Measurements from ENCODE around the gene MRPL4.

Gene MRPL4

DNA sequence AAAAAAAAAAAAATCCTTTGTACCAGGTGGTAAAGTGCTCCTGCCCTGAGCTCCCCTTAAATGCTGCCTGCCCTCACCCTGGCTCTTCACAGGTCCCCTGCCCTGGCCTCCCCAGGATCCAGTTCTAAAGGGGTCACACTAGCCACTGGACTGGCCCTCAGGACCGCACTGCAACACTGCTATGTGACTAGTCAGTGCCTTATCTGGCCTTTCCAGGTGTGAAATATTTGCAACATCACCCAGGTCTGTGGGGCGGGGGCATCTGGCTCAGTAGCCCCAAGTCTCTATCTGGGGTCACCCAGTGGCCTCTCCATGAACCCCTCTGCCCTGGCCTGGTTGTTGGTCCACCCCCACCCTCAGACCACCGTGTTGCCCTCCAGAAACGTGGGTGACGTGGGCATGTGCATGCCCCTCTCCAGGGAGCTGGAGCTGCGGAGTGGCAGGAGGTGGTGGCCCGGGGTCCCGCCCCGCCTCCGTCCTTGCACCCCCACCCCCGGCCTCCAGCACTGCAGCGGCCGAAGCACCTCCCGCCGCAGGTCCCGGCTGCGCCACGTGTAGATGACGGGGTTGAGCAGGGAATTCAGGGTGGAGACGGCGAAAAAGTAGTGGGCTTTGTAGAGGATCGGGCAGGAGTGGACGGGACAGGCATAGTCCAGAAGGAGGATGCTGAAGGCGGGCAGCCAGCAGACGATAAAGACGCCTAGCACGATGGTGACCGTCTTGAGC, 28.4 kb upstream of the MRPL4 start:
- no peak for DNase-seq (ENCODE audit: extremely low read depth, low read depth)
- TF ChIP-seq, protein P1, sequence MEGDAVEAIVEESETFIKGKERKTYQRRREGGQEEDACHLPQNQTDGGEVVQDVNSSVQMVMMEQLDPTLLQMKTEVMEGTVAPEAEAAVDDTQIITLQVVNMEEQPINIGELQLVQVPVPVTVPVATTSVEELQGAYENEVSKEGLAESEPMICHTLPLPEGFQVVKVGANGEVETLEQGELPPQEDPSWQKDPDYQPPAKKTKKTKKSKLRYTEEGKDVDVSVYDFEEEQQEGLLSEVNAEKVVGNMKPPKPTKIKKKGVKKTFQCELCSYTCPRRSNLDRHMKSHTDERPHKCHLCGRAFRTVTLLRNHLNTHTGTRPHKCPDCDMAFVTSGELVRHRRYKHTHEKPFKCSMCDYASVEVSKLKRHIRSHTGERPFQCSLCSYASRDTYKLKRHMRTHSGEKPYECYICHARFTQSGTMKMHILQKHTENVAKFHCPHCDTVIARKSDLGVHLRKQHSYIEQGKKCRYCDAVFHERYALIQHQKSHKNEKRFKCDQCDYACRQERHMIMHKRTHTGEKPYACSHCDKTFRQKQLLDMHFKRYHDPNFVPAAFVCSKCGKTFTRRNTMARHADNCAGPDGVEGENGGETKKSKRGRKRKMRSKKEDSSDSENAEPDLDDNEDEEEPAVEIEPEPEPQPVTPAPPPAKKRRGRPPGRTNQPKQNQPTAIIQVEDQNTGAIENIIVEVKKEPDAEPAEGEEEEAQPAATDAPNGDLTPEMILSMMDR (IDR thresholded peaks at IDR 0.05; ENCODE audit: low read depth, low read length, missing control alignments): no peak
- no peak overlapping the region for H3K4me3 ChIP-seq (replicated peaks; ENCODE audit: low read depth, low read length)

DNA sequence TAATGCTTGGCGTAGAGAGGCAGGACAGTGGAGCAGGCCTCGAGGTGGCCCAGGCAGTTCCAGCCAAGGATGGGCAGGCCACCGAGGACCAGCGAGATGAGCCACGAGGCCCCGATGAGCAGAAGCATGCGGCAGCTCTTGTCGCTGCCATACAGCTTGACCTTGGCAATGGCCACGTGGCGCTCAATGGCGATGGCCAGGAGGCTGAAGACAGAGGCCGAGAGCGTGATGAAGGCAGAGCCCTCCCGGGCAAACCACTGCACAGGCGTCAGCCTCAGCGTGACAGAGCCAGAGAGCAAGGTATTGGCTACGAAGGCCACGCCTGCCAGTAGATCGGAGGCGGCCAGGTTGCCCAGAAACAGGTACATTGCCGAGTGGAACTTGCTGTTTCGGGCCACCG, 27.7 kb upstream of the MRPL4 start:
- TF ChIP-seq, protein P1 (IDR thresholded peaks at IDR 0.05; ENCODE audit: low read depth, low read length, missing control alignments): no peak
- H3K4me3 ChIP-seq (replicated peaks; ENCODE audit: low read depth, low read length): no peak overlapping the region
- DNase-seq (ENCODE audit: extremely low read depth, low read depth): no peak

DNA sequence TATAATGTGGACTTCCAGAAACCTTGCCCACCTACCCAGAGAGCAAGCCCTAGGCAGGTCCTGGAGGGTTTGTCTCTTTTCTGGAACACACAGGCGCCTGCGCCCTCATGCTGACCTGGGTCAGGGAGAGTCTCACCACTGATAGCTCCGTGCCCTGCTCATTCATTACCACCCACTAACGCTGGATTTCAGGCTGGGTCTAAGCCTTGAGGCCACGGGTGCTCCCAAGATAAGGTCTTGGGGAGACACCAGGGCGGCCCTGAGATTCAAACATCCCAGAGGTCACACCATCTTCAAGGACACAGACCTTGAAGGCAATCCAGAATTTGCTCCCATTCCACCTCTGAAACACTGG, 26.0 kb upstream of the MRPL4 start:
- H3K4me3 ChIP-seq (replicated peaks; ENCODE audit: low read depth, low read length): no peak overlapping the region
- TF ChIP-seq, protein P1 (IDR thresholded peaks at IDR 0.05; ENCODE audit: low read depth, low read length, missing control alignments): no peak
- no peak for DNase-seq (ENCODE audit: extremely low read depth, low read depth)

DNA sequence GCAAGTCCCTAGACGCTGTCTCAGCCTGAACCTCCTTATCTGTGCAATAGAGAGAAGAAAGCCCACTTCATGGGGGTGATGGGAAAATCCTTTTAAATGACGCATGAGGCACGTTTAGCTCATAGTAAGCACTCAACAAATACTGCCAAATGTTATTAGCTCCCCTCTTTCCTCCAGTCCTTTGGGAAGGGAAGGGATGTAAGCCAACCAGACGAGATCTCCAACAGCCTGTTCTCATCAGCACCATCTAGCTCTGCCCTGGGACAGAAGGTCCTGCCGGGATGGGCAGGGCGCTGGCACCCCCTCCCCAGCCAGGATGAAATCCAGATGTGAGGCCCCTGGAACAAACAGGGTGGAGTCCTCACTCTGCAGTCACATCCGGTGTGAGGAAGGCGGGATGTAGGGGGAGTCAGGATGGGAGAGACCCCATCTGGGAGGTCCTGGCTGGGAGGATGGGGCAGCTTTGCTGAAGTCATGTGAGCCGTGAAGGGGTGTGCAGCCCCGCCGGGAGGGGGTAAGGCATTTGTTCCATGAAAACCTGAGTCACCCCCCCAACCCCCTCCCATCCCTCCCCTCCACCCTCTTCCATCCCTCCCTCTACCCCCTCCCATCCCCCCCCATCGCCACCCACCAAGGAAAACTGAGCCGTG, 25.5 kb upstream of the MRPL4 start:
- DNase-seq (ENCODE audit: extremely low read depth, low read depth): peak; percentile 93
- TF ChIP-seq, protein P1 (IDR thresholded peaks at IDR 0.05; ENCODE audit: low read depth, low read length, missing control alignments): no peak
- peak overlapping the region; percentile 37 for H3K4me3 ChIP-seq (replicated peaks; ENCODE audit: low read depth, low read length)

DNA sequence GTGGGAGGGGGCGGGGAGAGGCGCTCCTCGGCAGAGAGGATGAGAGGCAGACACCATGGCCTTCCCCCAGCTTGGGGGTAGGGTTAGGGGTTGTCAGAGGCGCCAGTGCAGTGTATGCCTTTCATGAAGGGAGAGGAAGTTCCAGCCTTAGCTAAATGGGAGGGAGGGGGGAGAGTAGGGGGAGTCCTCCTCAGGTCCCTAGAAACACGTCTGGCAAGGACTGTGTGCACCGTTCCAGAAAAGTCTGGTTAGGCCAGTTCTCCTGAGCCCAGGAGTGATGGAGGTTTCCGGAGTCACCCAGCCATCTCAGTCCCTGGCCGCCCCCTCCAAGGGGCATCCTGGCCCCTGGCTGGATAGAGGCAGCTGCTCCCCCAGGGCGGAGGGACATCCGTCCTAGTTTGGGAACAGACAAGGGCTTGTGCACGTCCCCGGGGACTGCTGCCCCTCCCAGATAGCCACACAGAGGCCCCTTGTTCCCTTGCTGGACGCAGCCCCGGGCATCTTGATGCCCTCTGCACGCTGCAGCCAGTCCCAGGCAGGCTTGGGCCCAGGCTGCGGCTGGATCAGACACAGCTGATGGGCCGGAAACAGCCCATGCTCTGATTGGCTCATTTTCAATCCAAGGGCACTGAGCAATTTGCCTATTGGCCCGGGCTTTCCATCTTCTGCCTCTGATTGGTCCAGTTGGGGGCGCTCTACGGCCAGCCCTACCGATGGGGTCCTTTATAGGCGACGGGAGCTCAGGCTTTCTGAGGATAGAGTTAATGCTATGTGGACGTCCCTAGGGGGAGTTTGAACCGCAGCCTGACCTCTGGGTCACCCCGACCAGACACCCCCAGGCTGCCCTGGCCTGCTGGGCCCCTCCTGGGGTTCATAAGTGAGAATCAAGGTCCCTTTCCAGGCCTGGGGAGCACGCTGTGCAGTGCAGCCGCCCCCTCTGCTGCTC, 24.7 kb upstream of the MRPL4 start:
- H3K4me3 ChIP-seq (replicated peaks; ENCODE audit: low read depth, low read length): peak overlapping the region; percentile 37
- no peak for DNase-seq (ENCODE audit: extremely low read depth, low read depth)

DNA sequence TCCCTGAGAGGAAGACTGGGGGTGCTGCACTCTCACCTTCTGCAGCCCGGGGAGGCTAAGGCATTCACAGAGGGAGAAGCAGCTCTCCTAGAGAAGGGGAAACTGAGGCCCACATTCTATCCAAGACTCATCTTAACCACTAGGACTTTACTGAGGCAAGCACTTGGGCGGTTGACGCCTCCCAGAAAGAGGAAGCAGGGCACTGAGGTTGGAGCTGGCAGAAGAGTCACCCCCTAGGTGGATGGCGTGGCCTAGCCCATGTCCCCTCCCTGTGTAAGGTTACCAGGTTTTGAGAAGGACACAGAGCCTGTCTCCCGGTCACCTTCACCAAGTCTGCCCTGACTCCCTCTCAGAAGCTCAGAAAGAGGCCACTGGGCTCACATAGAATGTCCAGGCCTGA, 23.6 kb upstream of the MRPL4 start:
- no peak overlapping the region for H3K4me3 ChIP-seq (replicated peaks; ENCODE audit: low read depth, low read length)
- no peak for DNase-seq (ENCODE audit: extremely low read depth, low read depth)
- TF ChIP-seq, protein P1 (IDR thresholded peaks at IDR 0.05; ENCODE audit: low read depth, low read length, missing control alignments): no peak

More for the DNA sequence above, 24.7 kb upstream of the MRPL4 start:
- TF ChIP-seq, protein P1 (IDR thresholded peaks at IDR 0.05; ENCODE audit: low read depth, low read length, missing control alignments): no peak

All from HFF-Myc (cell line).